Thoracic aorta (tissue), 2 donors: Measurements from ENCODE around the gene MRPS10. TPM values are rescaled to one million over a fixed set of nuclear protein-coding genes. Genes with fewer than 3 reads are reported as not detected.

Source experiments
- ATAC-seq: fragments of 150-250 bp; one replicate; pipeline ENCODE4 v1.8.0; 2017; ENCODE audit warnings: low read depth; ENCODE audit not compliant: insufficient number of reproducible peaks, low FRiP score
- DNase-seq: peaks from one replicate; pipeline ENCODE4 v3.0.0-alpha.2; 2020; ENCODE audit warnings: low spot score
- H3K27ac ChIP-seq, 2 donors: fragments of 200-600 bp; sonication (generic); 1 replicate in 1 of 2; 2 replicates in 1 of 2; pipeline ENCODE4 v1.5.1; 2016; ENCODE audit warnings: mild to moderate bottlenecking in 2 of 2, moderate library complexity in 2 of 2
- H3K27me3 ChIP-seq: fragments of 200-600 bp; sonication (generic); replicated peaks from 2 replicates; pipeline ENCODE4 v1.6.0; 2016; ENCODE audit warnings: mild to moderate bottlenecking; ENCODE audit not compliant: insufficient read depth
- H3K36me3 ChIP-seq: fragments of 200-600 bp; sonication (generic); one replicate; pipeline ENCODE4 v1.5.1; 2016
- H3K4me1 ChIP-seq, 2 donors: fragments of 200-600 bp; sonication (generic); 1 replicate in 1 of 2; 2 replicates in 1 of 2; pipeline versions ENCODE4 v1.5.1 to v1.6.0; 2016; ENCODE audit warnings: low read depth in 2 of 2, mild to moderate bottlenecking in 1 of 2; ENCODE audit not compliant: control insufficient read depth in 1 of 2
- H3K4me3 ChIP-seq: fragments of 200-600 bp; sonication (generic); 2 replicates; pipeline ENCODE4 v1.5.1; 2016; ENCODE audit warnings: mild to moderate bottlenecking
- H3K9me3 ChIP-seq: fragments of 200-600 bp; sonication (generic); 2 replicates; pipeline ENCODE4 v1.5.1; 2016
- total RNA-seq, 2 donors: library from RNA; depleted of rRNA; stranded (reverse); fragments of >200 nt; gene quantifications; one replicate each; pipeline versions ENCODE4 v1.1.0 to v1.2.3, GENCODE V29; 2016
- TF ChIP-seq, protein P1 (sequence below): fragments of 200-600 bp; sonication (generic); IDR thresholded peaks from one replicate; pipeline ENCODE4 v1.5.1; 2019; ENCODE audit warnings: antibody characterized with exemption

Gene MRPS10
- total RNA-seq, 2 donors from 2014 or later: 23.0 to 30.0 TPM

DNA sequence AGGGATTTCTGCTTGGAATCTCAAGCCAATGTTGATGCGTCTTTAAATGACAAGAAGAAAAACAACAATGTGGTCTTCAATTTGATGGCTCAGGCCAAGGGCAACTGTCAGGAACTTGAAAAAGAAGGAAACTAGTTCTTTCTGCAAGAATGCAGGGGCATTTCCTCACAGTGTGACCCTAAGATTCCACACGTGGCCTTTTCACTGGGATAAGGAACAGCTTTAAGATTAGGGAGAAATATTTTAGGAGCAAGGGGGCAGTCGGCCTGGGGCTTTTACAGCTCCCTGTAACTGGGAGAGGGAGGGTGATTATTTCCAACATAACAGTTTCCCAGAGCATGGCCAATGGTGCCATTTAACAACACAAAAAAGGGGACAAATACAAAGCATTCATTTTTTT is 39.4 kb upstream of the MRPS10 start:
- DNase-seq: no peak
- H3K4me3 ChIP-seq: no peak overlapping the region
- no peaks in the 10 kb centered on the region for H3K27me3 ChIP-seq
- TF ChIP-seq, protein P1, sequence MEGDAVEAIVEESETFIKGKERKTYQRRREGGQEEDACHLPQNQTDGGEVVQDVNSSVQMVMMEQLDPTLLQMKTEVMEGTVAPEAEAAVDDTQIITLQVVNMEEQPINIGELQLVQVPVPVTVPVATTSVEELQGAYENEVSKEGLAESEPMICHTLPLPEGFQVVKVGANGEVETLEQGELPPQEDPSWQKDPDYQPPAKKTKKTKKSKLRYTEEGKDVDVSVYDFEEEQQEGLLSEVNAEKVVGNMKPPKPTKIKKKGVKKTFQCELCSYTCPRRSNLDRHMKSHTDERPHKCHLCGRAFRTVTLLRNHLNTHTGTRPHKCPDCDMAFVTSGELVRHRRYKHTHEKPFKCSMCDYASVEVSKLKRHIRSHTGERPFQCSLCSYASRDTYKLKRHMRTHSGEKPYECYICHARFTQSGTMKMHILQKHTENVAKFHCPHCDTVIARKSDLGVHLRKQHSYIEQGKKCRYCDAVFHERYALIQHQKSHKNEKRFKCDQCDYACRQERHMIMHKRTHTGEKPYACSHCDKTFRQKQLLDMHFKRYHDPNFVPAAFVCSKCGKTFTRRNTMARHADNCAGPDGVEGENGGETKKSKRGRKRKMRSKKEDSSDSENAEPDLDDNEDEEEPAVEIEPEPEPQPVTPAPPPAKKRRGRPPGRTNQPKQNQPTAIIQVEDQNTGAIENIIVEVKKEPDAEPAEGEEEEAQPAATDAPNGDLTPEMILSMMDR: no peak
- no peak for ATAC-seq
- H3K4me1 ChIP-seq: peaks cover 3 to 4% of the 10 kb centered on the region in 2 donors
- H3K27ac ChIP-seq: no peak overlapping the region
- no peaks in the 10 kb centered on the region for H3K36me3 ChIP-seq
- no peaks in the 10 kb centered on the region for H3K9me3 ChIP-seq

DNA sequence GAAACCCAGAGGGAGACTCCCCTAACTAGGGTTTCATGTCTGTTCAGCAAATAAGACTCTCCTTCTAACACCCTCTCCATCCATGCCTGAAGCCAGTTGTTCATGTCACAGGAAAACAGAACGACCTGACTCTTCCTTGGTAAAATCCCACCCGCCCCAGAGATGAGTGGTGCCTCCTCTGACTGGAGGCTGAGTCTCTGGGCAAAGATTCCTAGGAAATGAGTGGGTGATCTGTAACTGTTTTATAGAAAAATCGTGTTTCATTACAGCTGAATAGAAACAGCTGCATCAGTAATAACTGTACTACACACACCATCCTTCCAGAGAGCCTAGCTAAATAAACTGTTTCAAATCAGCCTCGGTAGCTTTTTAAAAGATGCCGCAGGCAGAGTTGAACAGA is 37.4 kb upstream of the MRPS10 start:
- H3K27ac ChIP-seq: no peak overlapping the region
- ATAC-seq (no peak), DNase-seq (no peak)
- H3K9me3 ChIP-seq: no peaks in the 10 kb centered on the region
- TF ChIP-seq, protein P1: no peak
- H3K36me3 ChIP-seq: no peaks in the 10 kb centered on the region
- no peak overlapping the region for H3K4me3 ChIP-seq
- H3K27me3 ChIP-seq: no peaks in the 10 kb centered on the region
- H3K4me1 ChIP-seq: peaks cover 3 to 7% of the 10 kb centered on the region in 2 donors

- no peaks in the 10 kb centered on the region for H3K9me3 ChIP-seq
- TF ChIP-seq, protein P1: no peak
- H3K4me3 ChIP-seq: no peak overlapping the region
- peaks cover 3 to 7% of the 10 kb centered on the region in 2 donors for H3K4me1 ChIP-seq
- H3K36me3 ChIP-seq: no peaks in the 10 kb centered on the region
- no peaks in the 10 kb centered on the region for H3K27me3 ChIP-seq
- no peak for ATAC-seq
- no peak for DNase-seq
- H3K27ac ChIP-seq: no peak overlapping the region
These were observed 36.8 kb upstream of the MRPS10 start for GRCh38 chr6:42254505-42254904.

DNA sequence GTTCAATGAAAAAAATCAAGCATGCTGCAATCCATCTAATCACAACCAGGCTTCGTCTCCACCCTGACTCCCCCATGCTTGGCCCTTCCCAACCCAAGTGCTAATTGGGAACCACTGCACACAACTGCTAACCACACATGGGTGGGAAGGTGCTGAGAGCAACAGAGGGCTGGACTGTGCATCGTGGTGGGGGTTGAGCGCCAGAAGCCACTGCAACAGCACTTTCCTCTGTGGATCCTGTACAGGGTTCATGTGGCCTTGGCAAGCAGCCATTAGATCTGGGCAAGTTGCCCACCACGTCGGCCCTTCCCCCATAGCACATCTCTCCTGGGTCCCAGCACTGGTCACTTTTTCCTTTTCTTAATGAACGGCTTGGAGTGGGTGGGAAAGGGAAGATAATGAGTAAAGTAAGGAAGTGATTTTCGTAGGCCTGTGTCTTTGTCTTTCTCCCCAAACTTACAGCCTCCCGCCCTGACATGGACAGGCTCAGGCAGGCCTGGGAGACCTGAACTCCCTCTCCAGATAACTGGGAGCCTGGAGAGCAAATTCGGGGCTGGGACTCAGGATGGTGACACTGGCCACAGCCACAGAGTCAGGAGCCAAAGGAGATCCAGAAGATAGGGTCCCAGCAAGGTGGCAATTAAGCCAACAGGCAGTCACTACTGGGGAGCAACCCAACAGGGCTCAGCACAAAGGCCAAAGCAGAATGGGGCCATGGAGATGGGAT is 34.4 kb upstream of the MRPS10 start:
- Histone ChIP-seq H3K27ac (no peak overlapping the region), H3K36me3 (no peaks in the 10 kb centered on the region), H3K4me3 (no peak overlapping the region), H3K27me3 (no peaks in the 10 kb centered on the region), H3K4me1 (peaks cover 3 to 7% of the 10 kb centered on the region in 2 donors), H3K9me3 (no peaks in the 10 kb centered on the region)
- DNase-seq (no peak), ATAC-seq (no peak)
- TF ChIP-seq, protein P1: no peak

DNA sequence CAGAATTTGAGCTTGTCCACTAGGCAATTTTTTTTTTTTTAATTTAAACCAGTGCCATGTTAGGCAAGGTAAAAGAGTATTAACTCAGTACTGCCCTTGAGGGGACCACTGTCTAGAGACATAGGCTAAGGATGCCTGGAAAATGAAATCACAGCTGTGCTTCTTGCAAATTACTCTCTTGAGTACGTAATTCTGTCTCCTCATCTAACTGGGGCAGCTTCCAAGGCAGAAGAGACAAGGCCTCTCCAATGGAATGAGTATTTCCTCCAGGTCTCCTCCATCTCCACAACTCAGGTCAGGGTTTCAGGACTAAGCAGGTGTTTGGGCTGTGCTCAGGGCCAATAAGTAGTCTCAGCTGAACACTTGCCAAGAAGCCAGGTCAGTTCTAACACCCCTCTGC is 33.8 kb upstream of the MRPS10 start:
- no peak overlapping the region for H3K4me3 ChIP-seq

More for the DNA sequence above, 33.8 kb upstream of the MRPS10 start:
- H3K27ac ChIP-seq: no peak overlapping the region
- no peaks in the 10 kb centered on the region for H3K27me3 ChIP-seq
- no peaks in the 10 kb centered on the region for H3K9me3 ChIP-seq
- no peaks in the 10 kb centered on the region for H3K36me3 ChIP-seq
- ATAC-seq (no peak), DNase-seq (no peak)
- peaks cover 3 to 7% of the 10 kb centered on the region in 2 donors for H3K4me1 ChIP-seq
- TF ChIP-seq, protein P1: no peak
